Measurements from ENCODE around the gene NAT9.

The NAT9 gene

DNA sequence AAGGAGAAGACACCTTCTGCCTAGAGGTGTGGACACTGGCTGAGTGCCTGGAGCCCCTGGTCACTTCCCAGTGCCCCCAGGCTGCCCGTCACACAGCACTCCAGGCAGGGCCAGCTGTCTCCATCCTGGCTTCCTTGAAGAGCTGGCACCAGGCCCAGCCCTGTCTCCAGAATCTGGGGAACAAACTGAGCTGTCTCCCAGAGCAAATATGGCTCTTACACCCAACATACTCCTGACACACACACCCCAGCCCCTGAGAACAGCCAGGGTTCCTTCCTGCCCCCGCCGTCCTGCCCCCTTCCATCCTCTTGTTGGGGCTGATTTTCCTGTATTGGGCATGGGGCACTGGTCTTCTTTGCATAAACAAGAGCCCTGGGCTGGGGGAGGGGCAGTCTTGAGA is 18.6 kb downstream of the NAT9 start:
- peak overlapping the region; percentile 3 for H3K4me3 ChIP-seq (ENCODE audit: low read length)
- TF ChIP-seq, protein P1, sequence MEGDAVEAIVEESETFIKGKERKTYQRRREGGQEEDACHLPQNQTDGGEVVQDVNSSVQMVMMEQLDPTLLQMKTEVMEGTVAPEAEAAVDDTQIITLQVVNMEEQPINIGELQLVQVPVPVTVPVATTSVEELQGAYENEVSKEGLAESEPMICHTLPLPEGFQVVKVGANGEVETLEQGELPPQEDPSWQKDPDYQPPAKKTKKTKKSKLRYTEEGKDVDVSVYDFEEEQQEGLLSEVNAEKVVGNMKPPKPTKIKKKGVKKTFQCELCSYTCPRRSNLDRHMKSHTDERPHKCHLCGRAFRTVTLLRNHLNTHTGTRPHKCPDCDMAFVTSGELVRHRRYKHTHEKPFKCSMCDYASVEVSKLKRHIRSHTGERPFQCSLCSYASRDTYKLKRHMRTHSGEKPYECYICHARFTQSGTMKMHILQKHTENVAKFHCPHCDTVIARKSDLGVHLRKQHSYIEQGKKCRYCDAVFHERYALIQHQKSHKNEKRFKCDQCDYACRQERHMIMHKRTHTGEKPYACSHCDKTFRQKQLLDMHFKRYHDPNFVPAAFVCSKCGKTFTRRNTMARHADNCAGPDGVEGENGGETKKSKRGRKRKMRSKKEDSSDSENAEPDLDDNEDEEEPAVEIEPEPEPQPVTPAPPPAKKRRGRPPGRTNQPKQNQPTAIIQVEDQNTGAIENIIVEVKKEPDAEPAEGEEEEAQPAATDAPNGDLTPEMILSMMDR (conservative IDR thresholded peaks at IDR 0.05; ENCODE audit: low read depth, low read length), result no peak

DNA sequence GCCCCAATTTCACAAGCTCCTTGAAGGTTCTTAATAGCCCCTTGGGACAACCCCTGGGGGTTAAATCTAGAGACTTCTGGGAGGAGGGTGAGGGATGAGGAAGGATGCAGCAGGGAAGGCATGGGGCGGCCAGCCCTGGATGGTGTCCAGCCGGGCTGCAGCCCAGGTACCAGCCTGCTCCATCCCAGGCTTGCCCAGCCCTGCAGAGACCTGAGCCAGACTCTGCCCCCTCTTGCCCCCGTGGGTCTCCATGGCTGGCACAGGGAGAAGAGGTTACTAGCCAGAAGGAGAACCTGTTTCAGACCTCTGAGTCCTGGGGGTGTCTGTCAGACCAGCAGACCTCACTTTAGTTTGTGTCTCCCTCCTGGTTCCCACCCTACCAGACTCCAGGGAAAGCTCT is 19.3 kb downstream of the NAT9 start:
- DNase-seq (ENCODE audit: low read depth), result no peak
- TF ChIP-seq, protein P1 (conservative IDR thresholded peaks at IDR 0.05; ENCODE audit: low read depth, low read length), result no peak
- peak overlapping the region; percentile 10 for H3K4me3 ChIP-seq (ENCODE audit: low read length)

More for the DNA sequence above, 18.6 kb downstream of the NAT9 start:
- DNase-seq (ENCODE audit: low read depth), result no peak

DNA sequence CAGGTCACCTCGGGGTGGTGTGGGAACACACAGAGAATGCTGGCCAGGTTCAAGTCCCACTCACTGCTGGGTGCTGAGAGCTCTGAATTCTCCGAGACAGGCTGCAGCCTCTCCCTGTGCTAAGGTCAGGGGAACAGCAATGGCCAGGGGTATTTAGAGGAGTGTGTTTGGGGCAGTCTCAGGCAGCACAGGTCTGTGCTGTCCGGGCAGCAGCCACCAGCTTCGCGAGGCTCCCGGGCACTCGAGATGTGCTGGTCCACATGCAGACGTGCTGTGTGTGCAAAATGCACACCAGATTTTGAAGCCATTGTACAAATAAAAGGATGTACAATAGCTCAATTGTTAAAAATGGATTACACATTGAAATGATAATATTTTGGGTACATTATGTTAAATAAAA is 20.6 kb downstream of the NAT9 start:
- TF ChIP-seq, protein P1 (conservative IDR thresholded peaks at IDR 0.05; ENCODE audit: low read depth, low read length), result no peak
- H3K4me3 ChIP-seq (ENCODE audit: low read length), result no peak overlapping the region

DNA sequence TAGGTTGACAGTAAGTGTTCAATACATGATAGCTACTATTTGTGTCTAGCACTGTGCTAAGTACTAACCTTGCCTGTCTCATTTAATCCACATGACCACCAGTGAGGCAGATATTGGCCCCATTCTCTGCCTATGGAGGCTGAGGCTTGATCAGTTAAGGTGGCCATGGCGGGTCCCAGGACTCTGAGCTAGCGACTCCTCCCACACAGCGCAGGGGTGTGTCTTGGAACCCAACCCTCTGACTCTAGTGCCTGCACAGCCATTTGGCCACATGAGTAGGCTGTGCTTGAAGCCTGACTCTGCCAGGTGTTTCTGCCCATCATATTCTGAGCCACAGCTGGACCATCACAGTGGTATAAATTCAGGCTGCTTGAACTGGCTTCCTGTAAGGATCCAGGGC is 21.3 kb downstream of the NAT9 start:
- TF ChIP-seq, protein P1 (conservative IDR thresholded peaks at IDR 0.05; ENCODE audit: low read depth, low read length), result no peak
- no peak for DNase-seq (ENCODE audit: low read depth)
- H3K4me3 ChIP-seq (ENCODE audit: low read length), result no peak overlapping the region

More for the DNA sequence above, 20.6 kb downstream of the NAT9 start:
- no peak for DNase-seq (ENCODE audit: low read depth)

DNA sequence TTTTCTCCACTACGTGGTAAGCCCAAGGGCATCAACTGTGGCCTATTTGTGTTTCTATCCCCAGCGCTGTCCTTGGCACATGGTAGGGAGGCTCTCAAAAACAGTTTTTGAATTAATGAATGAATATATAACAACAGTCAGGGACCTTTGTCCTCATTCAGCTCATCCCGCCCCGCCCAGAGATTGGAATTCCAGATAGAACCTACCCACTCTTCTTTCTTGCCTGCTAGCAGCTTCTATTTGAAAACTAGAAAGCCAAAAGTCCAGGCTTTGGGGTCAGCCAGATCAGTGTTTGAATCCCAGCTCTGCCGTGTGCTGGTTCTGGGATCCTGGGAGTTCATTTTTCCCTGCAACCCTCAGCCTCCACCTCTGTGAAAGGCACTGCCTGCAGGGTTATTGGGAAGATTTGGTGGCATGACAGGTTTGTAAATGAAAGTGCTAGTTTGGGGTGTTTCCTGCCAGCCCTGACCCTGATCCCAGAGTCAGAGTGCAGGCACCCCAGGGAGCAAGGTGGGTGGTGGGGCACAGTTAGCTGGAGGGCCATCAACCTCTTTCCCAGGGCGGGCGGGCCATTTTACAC is 23.2 kb downstream of the NAT9 start:
- DNase-seq (ENCODE audit: low read depth), result no peak
- TF ChIP-seq, protein P1 (conservative IDR thresholded peaks at IDR 0.05; ENCODE audit: low read depth, low read length), result no peak
- H3K4me3 ChIP-seq (ENCODE audit: low read length), result peak overlapping the region; percentile 20

DNA sequence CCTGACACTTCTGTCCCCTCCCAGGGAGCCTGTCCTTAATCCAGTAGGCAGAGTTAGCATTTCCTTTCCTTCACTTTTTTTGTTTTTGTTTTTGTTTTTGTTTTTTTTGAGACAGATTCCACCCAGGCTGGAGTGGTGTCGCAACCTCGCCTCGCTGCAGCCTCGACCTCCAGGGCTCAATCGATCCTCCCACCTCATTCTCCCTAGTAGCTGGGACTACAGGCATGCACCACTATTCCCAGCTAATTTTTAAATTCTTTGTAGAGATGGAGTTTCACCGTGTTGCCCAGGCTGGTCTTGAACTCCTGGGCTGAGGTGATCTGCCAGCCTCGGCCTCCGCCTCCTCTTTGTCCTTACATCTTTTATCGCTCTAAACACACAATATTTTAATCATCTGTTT is 23.7 kb downstream of the NAT9 start:
- H3K4me3 ChIP-seq (ENCODE audit: low read length), result peak overlapping the region; percentile 98
- no peak for DNase-seq (ENCODE audit: low read depth)
- TF ChIP-seq, protein P1 (conservative IDR thresholded peaks at IDR 0.05; ENCODE audit: low read depth, low read length), result no peak

DNA sequence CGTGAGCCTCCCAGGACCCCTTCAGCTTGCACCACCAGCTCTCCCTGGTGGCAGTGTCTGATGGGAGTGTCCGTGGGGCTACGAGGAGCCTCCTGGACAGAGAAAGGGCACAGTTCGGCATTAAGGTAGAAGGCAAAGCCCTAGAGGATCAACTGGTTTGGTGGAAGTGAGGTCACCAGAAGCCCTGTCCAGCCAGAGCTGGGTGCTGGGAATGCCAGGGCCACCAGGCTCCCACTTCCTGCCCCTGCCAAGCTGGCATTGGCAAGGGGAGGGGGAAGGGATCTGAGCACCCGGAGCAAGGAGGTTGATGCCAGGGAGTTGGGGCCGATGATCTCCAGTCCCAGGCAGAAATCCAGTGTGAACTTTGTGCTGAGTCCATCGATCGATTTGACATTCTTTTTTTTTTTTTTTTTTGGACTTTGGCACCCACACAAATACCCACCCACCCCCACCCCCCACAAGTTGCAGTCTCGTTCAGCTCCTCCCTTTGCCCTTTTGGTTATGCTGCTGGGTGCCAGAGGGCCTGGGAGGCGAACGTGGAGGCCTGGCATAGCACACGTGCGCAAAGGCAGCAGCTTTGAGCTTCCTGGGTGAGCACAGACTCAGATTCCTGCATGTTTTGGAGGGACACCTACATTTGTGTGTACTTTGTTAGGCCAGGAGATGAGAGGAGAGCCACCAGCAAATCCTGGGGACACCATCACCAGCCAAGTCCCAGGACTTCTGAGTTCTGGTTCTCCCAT is 25.6 kb downstream of the NAT9 start:
- TF ChIP-seq, protein P1 (conservative IDR thresholded peaks at IDR 0.05; ENCODE audit: low read depth, low read length), result no peak
- no peak for DNase-seq (ENCODE audit: low read depth)
- H3K4me3 ChIP-seq (ENCODE audit: low read length), result peak overlapping the region; percentile 98
